ENCODE measurements around the gene CLCF1.

CLCF1 gene

DNA sequence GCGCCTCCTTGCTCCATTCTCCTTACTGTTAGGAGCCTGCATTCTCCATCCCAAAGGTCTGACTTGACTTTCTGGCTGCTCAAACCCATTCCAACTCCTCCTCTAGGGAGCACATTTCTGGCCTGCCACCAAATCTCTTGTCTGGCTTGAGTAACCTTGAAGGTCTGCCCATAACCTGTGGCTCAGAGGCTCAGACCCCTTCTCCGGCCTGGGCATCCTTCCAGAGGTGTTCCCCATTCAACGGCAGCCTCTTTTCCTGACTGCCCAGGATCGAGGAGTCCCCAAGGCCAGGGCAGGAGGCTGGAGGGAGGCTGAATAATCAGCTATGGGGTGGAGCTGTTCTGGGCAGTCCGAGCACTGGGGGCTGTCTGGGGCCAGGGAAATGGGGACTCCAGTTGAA is 20.6 kb upstream of the CLCF1 start:
- no peak for DNase-seq

DNA sequence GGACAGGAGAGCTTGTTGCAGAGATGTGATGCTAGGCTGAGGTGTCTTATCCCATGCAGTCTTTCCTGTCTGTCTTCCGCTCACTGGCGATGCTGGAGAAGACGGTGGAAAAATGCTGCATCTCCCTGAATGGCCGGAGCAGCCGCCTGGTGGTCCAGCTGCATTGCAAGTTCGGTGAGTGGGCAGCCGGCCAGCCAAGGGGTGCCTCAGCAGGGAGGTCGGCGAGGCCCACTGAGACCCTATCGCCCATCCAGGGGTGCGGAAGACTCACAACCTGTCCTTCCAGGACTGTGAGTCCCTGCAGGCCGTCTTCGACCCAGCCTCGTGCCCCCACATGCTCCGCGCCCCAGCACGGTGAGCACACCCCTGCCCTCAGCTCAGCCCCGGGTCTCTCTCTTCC is 20.0 kb upstream of the CLCF1 start:
- DNase-seq = no peak

DNA sequence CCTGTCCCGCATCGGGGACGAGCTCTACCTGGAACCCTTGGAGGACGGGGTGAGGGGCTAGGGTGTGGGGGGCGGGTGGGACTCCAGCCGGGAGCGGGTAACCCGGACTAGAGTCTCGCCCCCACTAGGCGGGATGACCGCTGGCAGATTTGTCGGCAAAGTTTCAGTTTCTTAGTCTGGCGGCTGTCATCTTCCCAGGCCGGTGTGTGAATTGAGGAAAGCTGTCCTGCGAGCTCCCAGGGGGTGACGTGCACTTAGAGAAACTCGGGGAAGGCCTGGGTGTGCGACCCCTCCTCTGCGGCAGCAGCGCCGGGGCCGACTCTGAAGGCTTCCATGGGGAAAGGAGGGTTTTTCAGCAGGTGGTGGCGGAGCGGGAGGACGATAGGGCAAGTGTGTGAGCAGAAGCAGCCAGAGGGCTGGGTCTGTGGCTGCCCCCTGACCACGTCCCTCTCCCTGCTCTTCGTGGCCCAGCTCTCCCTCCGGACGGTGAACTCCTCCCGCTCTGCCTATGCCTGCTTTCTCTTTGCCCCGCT is 18.9 kb upstream of the CLCF1 start:
- no peak for DNase-seq

- peak; percentile 85 to 94 for DNase-seq
Measured at GRCh38 chr11:67391304-67392182, 18.1 kb upstream of the CLCF1 start, which contains the start of gene RAD9A. TSS of gene RAD9A (plus strand) at chr11:67391986. CDS start at chr11:67392045, 59 bp downstream.

DNA sequence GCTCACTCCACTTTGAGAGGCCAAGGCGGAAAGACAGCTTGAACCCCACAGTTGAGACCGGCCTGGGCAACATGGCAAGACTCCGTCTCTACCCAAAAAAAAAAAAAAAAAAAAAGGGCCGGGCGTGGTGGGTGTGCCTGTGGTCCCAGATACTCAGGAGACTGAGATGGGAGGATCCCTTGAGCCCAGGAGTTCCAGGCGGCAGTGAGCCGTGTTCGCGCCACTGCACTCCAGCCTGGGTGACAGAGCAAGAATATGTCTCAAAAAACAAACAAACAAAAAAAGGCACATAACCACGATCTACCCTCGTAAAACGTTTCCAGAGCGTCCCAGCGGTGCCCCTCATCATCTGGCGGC is 17.5 kb upstream of the CLCF1 start:
- no peak for DNase-seq

GRCh38 chr11:67389477-67389876 is 16.1 kb upstream of the CLCF1 start:
- DNase-seq = no peak

GRCh38 chr11:67387518-67387917 is 14.1 kb upstream of the CLCF1 start:
- no peak for DNase-seq

DNA sequence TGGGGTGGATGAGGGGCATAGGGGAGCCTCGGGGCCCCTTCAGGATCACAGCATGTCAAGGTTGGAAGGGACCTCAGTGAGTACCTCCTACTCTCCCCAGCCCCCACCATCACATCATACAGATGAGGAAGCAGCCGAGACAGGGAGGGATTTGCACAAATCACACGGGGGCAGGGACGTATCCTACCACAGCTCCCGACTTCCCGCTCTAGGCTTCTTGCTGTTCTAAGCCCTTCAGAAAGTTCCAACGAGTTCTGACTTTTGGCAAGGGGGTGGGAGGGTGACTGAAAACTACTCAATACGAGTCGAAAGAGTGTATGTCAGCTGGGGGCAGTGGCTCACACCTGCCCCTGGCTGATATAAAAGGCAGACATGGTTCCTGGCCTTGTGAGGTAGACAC is 13.7 kb upstream of the CLCF1 start:
- DNase-seq = no peak

- no peak for DNase-seq
Measured at GRCh38 chr11:67384851-67385366, 11.5 kb upstream of the CLCF1 start.

DNA sequence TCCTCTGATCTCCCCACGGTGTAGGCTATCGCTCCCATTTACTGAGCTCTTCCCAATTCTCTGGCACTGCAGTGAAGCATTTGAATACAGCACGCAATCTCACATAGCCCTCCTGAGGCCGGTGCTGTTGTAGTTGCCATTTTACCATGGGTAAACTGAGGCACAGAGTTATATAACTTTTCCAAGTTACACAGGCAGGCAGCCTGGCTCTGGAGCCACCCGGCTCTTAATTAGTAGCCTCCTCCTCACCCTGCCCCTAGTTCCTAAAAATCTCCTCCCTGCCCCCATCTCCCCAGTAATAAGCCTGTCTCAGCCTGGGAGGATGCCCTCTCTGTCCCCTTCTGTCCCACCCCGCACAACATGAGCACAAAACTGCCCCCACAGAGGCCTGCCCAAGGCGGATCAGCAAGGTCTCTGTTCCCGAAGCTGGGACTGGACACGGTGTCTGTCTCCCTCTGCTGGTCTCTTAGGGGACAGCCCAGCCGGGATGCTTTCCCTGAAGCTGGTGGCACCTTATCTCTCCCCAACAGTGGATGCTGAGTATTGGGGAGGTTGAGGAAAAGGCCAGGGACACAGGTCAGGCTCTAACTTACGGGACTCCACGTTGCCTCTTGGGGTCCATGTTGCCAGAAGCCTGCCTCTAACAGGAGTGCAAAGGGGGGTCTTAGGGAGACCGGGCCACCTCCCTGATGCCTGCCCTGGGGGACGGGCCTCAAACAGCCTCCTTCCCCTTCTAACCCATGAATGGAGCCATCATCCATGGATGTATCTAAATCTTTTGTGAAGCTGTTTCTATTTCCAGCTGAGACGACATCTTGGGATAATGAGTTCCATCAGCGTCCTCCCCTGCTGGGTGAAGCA is 9.1 kb upstream of the CLCF1 start:
- peak; percentile 41 to 62 for DNase-seq

- no peak for DNase-seq
Measured at GRCh38 chr11:67381244-67381972, 8.0 kb upstream of the CLCF1 start.

DNA sequence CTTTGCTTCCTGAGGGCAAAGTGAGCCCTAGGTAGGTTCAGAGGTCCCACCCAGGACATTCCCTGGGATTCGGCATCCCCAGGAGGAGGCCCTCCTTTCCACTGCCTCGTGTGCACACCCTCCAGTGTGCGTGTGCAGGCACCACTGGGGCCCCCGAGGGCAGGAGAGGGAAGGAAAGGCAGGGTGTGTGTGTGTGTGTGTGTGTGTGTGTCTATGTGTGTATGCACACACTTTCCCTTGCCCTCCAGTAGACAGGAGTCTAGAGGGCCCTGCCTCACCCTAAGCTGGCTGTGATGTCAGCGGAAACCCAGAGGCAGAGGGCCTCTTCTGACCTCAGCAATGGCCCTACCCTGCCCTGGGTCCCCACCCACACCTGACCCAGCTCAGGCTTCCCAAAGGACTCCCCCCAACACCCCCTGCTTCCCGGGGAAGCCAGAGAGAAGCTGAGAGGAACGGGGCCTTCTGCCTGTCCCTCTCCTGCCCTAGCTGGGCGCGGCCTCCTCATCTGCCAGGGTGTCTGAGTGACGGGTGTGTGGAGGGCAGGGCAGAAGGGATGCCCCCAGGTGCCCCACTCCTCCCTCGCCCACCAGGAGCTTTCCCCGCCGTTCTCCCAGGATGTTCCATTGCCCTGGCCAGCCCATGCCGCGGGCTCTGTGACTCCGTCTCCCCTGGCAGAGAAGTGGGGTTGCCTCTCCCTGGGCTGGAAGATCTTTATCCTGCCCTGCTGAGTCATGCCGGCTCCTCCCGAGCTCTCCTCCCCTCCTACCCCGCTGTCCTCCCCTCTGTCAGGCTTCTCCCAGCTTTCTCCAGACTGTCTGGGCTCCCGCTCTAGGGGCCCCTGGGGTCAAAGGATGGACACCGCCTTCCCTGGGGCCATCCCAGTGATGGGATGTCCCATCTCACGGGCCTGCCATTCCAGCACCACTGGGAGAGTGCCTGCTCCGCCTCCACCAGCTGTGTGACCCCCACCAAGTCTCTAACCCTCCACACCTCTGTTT is 6.0 kb upstream of the CLCF1 start:
- no peak for DNase-seq

DNA sequence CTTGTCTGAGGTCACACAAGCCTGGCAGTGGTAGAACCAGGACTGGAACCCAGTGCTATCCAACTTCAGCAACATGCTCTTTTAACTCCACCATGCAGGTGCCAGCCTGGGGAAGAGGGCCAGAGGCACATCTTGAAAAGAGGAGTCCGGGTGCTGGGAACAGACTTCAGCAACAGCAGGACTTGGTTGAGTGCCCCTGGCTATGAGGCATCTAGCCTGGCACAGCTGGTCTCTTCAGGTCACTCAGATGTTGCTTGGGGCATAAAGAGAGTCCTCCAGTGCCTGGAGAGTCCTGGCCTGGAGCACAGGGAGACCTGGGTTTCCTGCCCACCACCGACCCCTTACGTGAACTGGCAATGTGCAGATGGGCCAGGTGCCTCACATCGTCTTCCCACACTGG is 5.1 kb upstream of the CLCF1 start:
- DNase-seq = no peak

DNA sequence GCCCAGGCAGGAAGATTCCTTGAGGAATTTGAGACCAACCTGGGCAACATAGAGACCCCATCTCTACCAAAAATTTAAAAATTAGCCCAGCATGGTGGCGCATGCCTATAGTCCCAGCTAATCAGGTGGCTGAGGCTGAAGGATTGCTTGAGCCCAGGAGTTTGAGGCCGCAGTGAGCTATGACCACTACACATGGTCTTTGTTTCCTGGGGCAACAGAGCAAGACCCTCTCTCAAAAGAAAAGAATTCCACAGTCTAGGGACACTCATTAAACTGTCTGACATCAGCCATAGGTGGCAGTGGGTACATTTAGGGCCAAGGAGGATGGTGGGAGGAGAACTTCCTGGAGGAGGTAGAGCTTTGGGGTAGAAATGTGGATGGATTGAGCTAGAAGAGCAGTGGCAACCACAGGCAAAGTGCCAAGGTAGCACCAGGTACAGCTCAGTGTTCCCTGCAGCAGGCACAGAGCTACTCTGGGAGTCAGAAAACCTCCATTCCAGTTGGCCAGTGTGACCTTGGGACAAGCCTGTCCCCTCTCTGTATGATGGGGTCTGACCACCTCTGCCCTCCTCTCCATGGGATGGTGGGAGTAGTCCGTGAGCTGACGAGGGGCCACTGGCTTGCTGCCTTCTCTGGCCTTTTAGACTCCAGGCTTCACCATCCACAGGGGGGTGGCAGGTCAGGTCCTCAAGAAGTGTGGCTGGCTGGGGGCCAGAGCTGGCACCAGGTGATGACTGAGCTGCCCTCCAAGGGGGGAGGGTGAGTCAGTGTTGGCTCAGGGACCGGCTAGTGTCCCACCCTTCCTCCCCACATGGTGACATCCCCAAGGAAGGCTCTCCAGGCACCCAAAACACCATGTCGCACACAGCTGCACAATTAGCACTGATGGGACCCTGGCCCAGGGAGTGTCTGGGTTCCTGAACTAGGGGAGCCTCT is 3.7 kb upstream of the CLCF1 start:
- DNase-seq = no peak

DNA sequence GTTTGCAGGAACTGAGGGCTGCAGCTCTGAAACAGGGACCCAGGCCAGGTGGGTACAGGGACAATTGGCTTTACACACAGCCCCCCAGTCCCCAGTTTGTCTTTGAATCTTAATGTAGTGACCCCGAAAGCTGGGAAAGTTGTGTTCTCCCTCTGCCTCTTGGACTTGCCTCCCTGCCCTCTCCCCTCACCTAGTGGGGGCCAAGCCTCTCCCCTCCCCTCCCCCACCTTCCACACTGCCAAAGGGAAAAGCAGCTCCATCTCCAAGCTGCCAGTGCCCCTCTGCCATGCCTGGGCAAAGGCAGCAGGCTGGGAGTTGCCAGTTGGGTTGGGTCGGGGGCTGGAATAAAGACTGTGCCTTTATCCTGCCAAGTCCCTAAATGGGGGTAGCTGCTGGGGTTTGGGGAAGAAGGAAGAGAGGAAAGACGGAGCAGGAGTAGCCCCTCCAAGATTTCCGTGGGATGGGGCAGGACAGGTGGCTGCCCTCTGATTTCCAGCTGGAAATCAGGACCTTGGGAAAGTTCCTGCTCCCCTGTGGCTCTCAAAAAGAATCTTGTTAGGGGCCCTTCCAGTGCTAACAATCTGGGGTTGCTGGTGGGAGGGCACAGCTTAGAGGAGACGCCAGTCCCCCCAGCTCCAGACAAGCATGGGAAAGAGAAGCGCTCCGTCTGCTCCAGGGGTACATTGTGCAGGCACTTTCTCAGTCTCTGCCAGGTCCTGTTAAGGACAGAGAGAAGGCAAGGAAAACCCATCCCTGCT is 2.8 kb upstream of the CLCF1 start:
- no peak for DNase-seq

DNA sequence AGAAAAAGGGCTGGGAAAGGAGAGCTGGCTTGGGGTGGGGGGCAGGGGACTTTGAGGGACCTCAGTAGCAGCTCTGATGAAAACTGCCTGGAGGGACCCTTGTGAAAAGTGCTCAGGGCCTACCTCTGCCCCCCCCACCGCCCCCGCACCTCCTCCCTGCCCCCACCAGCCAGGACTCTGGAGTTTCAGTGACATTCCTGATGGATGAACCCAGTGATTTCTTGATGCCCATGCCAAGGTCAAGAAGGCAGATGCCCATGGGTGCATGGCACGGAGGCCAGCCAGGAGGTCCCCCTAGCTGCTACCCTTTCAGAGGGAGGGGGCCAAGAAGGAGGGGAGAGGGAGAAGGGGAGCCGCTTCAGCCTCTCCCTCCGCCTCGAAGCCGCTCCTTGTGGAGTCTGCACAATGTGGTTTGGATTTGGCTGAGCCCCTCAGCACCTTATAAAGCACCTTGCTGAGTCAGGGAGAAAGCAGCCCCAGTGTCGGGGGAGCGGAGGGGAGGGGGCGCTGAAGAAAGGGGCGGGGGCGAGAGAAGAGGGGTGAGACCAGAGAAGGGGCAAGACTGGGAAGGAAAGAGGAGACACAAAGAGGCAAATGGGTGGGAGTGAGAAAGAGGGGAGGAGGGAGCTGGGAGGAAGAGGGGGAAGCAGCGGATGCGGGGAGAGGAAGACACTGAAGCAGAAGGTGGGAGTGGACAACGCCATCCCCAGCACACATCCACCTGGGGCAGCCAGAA is 2.1 kb upstream of the CLCF1 start:
- DNase-seq = no peak

DNA sequence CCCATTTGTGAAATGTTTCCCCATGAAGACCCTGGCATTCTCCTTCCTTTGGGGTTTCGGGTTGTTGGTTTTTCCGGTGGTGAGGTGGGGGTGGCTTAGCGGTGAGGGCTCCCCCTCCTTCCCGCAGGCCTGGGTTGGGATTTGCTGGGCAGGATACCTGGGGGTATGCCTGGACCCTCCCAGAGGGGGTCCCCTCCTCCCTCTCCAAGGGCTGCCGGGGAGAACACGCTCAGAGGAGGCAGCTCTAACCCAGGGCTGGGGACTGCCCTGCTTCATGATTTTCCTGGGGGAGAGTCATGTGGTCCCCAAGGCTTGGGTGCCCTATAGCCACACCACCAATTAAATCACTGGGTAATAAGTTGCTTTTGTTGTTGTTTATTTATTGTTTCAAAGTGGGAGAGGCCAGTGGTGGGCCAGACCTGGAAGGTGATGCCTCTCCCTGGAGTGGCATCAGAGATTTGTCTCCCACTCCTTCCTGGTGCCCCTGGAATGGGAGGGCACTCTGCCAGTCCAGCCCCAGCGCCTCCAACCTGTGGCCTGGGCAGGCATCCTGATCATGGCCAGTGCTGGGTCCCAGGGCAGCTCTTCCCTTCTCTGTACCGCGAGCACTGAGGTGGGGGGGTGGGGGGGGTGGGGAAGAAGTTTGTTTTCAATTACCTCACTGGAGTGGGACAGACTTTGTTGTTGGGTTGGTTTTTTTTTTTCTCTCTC is 1.3 kb upstream of the CLCF1 start:
- DNase-seq = no peak

Data from NCI-H1930 (cell line).